MCF 10A (cell line): ENCODE measurements around the gene DOK4. TPM values are rescaled to one million over a fixed set of nuclear protein-coding genes. Genes with fewer than 3 reads are reported as not detected.

Experiments used
- BruUV-seq: library from RNA; stranded (reverse); fragments of 400-500 nt; replicated peaks from 2 replicates; lab custom pipeline; 2021; lab: Mats Ljungman, UMichigan
- CTCF ChIA-PET: fragments of 300-600 bp; sonication (Branson Sonifier 250); formaldehyde crosslinking; extraction: SDS; loops from one replicate; lab custom pipeline; 2021; ENCODE audit warnings: antibody characterized with exemption, inconsistent platforms; lab: Yijun Ruan, JAX
- POLR2A ChIA-PET: fragments of 300-600, 350-650 bp; sonication (Branson Sonifier 250); formaldehyde crosslinking; extraction: SDS; loops from one replicate; lab custom pipeline; 2020; ENCODE audit warnings: antibody characterized with exemption, inconsistent platforms; lab: Yijun Ruan, JAX
- DNase-seq: peaks from one replicate; pipeline ENCODE4 v3.0.0-alpha.2; 2018; ENCODE audit not compliant: unreplicated experiment
- H3K27ac Mint-ChIP-seq: one replicate; pipeline ENCODE4 v1.8.0; 2022; ENCODE audit warnings: mild to moderate bottlenecking, low read depth, mixed read lengths; ENCODE audit not compliant: unreplicated experiment
- H3K27me3 Mint-ChIP-seq: one replicate; pipeline ENCODE4 v1.8.0; 2022; ENCODE audit warnings: mixed read lengths; ENCODE audit not compliant: insufficient read depth, unreplicated experiment
- H3K36me3 Mint-ChIP-seq: one replicate; pipeline ENCODE4 v1.8.0; 2022; ENCODE audit warnings: mild to moderate bottlenecking, moderate library complexity, mixed read lengths; ENCODE audit not compliant: insufficient read depth, unreplicated experiment
- H3K4me1 Mint-ChIP-seq: one replicate; pipeline ENCODE4 v1.8.0; 2022; ENCODE audit warnings: mixed read lengths; ENCODE audit not compliant: insufficient read depth, unreplicated experiment
- H3K4me3 Mint-ChIP-seq: one replicate; pipeline ENCODE4 v1.8.0; 2022; ENCODE audit warnings: mild to moderate bottlenecking, moderate library complexity, mixed read lengths; ENCODE audit not compliant: unreplicated experiment
- H3K9me3 Mint-ChIP-seq: one replicate; pipeline ENCODE4 v1.8.0; 2022; ENCODE audit warnings: mixed read lengths; ENCODE audit not compliant: unreplicated experiment
- intact Hi-C: fragments of 100-400 bp; cut with micrococcal nuclease; formaldehyde crosslinking; loops from 2 replicates; pipeline ENCODE4 v1.14.1; 2022
- total RNA-seq: library from RNA; stranded (reverse); gene quantifications from 2 replicates; pipeline ENCODE4 v1.2.3, GENCODE V29; 2022
- TF ChIP-seq, protein P1 (sequence below): fragments of 200-600 bp; IDR thresholded peaks from one replicate; pipeline ENCODE4 v1.8.0; 2022; ENCODE audit warnings: antibody characterized with exemption, mild to moderate bottlenecking; ENCODE audit not compliant: unreplicated experiment

The DOK4 gene
- total RNA-seq, 1 experiment from 2014 or later: 6.4 TPM

DNA sequence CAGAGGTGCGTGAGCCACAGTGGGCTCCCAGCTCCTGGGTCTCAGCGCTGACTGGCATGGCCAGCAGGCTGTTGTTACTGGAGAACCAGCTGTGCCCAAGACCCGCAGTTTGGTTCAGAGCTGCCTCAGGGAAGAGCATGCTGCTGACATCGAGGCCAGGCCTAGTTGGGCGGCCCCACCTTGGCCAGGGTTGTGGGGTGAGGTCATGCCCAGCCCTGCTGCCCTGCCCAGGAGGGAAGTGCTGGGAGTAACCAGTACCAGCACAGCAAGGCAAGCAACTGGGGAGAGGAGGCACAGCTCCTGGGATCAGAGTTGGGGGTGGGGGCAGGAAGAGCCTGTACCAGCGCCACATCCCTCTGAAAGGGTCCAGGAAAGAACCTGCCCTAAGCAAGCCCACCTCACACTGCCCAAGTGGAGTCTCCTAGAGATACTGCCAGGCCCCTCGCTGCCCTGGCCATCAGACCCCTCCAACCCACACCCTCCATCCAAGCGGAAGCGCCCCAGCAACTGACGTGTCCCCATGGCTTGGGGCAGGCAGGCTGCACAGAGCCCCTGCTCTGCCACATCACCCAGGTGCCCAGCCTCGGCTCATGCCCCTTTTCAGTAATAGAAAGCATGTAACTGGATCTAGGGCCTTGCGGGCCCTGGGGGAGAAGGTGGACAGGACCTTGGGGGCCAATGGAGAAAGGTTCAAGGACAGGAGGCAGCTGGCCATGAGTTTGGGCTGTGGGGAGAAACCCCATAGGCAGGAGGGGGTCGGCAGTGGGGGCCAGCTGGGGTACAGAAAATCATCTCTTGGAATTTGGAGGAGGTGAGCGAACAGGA is 990 bp downstream of the DOK4 start:
- BruUV-seq: TSS peak; percentile 31

DNA sequence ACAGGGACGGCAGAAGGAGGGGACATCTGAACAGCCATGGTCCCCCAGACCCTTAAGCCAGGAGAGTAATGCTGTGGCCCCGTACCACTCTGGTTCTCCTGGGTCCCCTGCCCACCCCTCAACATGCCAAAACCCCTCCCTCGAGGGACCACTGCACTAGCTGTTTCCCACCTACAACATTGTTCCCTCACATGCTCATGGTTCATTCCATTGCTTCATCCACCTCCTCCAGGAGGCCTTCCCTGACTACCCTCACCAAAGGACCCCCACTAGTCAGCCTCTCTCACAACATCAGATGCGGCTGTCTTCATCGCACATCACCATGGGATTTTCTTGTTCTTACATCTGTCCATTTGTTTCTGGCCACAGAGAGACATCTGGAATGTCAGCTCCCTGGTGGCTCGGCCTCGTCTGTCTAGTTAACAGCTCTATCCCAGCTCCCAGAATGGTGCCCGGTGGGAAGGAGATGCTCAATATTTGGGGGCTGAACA is 1.7 kb downstream of the DOK4 start:
- POLR2A ChIA-PET: interaction anchor here (0.8 to 1.6 kb wide), 2 partner anchors 11 to 22 kb away, joined by 3 to 5 read pairs; partner anchors contain the start of gene POLR2C
- no peak overlapping the region for H3K27ac Mint-ChIP-seq
- CTCF ChIA-PET: interaction anchor here (0.6 to 2.6 kb wide), 4 partner anchors 22 to 382 kb away, joined by 3 to 10 read pairs (median 4); partner anchors contain the start of gene POLR2C
- DNase-seq: no peak
- H3K36me3 Mint-ChIP-seq: no peaks in the 10 kb centered on the region
- BruUV-seq: no TSS peak
- H3K4me1 Mint-ChIP-seq: peaks cover 5% of the 10 kb centered on the region
- intact Hi-C loops: no loop called here
- no peak overlapping the region for H3K4me3 Mint-ChIP-seq
- no peaks in the 10 kb centered on the region for H3K9me3 Mint-ChIP-seq
- TF ChIP-seq, protein P1, sequence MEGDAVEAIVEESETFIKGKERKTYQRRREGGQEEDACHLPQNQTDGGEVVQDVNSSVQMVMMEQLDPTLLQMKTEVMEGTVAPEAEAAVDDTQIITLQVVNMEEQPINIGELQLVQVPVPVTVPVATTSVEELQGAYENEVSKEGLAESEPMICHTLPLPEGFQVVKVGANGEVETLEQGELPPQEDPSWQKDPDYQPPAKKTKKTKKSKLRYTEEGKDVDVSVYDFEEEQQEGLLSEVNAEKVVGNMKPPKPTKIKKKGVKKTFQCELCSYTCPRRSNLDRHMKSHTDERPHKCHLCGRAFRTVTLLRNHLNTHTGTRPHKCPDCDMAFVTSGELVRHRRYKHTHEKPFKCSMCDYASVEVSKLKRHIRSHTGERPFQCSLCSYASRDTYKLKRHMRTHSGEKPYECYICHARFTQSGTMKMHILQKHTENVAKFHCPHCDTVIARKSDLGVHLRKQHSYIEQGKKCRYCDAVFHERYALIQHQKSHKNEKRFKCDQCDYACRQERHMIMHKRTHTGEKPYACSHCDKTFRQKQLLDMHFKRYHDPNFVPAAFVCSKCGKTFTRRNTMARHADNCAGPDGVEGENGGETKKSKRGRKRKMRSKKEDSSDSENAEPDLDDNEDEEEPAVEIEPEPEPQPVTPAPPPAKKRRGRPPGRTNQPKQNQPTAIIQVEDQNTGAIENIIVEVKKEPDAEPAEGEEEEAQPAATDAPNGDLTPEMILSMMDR: no peak
- H3K27me3 Mint-ChIP-seq: no peaks in the 10 kb centered on the region

More for the DNA sequence above, 990 bp downstream of the DOK4 start:
- CTCF ChIA-PET: interaction anchor here (0.7 to 2.6 kb wide), 4 partner anchors 23 to 207 kb away, joined by 3 to 10 read pairs (median 4); partner anchors contain the start of gene POLR2C
- intact Hi-C loops: no loop called here
- H3K4me3 Mint-ChIP-seq: peak overlapping the region; percentile 86
- H3K36me3 Mint-ChIP-seq: no peaks in the 10 kb centered on the region
- TF ChIP-seq, protein P1: no peak
- no peaks in the 10 kb centered on the region for H3K27me3 Mint-ChIP-seq
- no peaks in the 10 kb centered on the region for H3K9me3 Mint-ChIP-seq
- no peak for DNase-seq
- peak overlapping the region; percentile 80 for H3K27ac Mint-ChIP-seq
- H3K4me1 Mint-ChIP-seq: peaks cover 5% of the 10 kb centered on the region
- POLR2A ChIA-PET: interaction anchor here (0.7 to 1.6 kb wide), 6 partner anchors 12 to 38 kb away, joined by 3 to 6 read pairs (median 4); partner anchors contain the start of genes CIAPIN1, COQ9 and POLR2C

DNA sequence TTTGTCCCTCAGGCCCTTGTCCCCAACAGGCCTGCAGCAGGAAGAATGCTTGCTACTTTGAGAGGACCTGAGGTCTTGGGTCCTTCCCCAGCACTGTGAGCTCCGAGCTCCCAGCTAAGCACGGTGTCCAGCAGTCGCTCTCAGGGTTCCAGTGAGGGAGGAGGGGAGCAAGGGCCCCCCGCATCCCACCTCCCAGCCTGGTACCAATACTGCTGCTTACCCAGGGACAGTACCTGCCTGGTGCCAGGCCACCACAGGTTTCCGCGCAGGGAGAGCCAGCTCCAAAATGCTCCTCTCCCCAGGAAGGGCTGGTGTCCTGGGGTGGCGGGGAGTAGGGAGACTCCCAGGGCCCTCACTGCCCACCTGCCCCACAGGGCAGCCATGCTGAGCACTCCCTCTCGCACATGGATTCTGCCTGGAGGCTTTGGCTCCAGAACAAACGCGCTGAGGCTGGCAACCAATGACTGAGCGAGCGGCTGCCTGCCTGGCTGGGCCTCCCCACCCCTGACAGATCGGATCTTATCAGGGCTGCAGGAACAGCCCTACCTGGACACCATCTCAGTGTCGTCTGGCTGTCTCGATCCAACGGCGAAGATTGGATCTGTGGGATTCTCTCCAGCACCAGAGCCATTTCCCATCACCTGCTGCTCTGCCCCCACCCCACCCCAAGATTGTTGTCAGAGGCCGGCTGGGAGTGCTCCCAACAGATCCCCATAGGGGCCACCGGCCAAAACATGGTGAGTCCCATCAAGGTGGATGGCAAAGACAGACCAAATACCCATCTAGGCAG is 2.4 kb downstream of the DOK4 start:
- Mint-ChIP-seq H3K9me3 (no peaks in the 10 kb centered on the region), H3K4me3 (no peak overlapping the region), H3K36me3 (no peaks in the 10 kb centered on the region), H3K27me3 (no peaks in the 10 kb centered on the region), H3K27ac (no peak overlapping the region), H3K4me1 (peaks cover 5% of the 10 kb centered on the region)
- CTCF ChIA-PET: interaction anchor here (0.6 to 2.6 kb wide), 3 partner anchors 22 to 382 kb away, joined by 3 to 10 read pairs (median 3); partner anchors contain the start of gene POLR2C
- BruUV-seq: no TSS peak
- intact Hi-C loops: no loop called here
- no peak for DNase-seq
- POLR2A ChIA-PET: no interaction called here
- TF ChIP-seq, protein P1: no peak
